Measurements from ENCODE around the gene LIPT2. TPM values are rescaled to one million over a fixed set of nuclear protein-coding genes. Genes with fewer than 3 reads are reported as not detected.

LIPT2 gene
- total and polyA plus RNA-seq, 2 of the 4 experiments (the other 2 are of a cell fraction): 1.7 to 2.9 TPM

DNA sequence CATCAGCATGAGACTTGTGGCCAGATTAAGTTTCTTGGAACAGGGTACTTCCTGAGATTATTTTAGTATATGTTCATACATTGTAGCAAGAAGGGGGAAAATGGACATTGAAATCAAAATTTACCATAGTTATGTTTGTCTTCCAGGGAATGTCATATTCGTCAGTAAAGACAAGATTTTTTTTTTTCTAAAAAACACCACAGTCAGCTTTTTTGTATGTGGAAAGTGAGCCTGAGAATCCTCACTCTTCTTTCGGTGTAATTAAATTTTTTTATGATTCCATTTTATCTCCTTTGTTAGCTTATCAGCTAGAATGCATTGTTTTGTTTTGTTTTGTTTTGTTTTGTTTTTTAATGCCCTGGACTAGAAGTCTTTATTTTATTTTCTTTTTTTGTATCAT lies 31.5 kb upstream of the LIPT2 start:
- in situ Hi-C loops (cut with MboI; ENCODE audit: low sequenced_read_pairs): no loop called here
- H2BK20ac ChIP-seq (ENCODE audit: low read depth, low read length): no peak overlapping the region
- no peak overlapping the region for H3K4ac ChIP-seq (ENCODE audit: low read depth, low read length)
- WGBS, 2 experiments (ENCODE audit: extremely low coverage in 2 of 2, insufficient read length in 1 of 2): no CpG with 5 or more reads among the region's 2 CpGs
- ChIA-PET CTCF (no interaction called here), POLR2A (ENCODE audit: unreplicated experiment) (interaction anchor here (0.7 kb wide), 1 partner anchor 615 kb away, joined by 4 read pairs; no protein-coding TSS in a partner anchor)
- ATAC-seq (ENCODE audit: low read depth) (no peak), DNase-seq (no peak)
- no peak overlapping the region for H2BK5ac ChIP-seq (ENCODE audit: low read depth, low read length, poor library complexity, severe bottlenecking)
- no peak overlapping the region for H3K9ac ChIP-seq (ENCODE audit: low read depth, low read length)
- peaks cover 31% of the 10 kb centered on the region for H3K27me3 ChIP-seq (ENCODE audit: control insufficient read depth, insufficient read depth, low read length)
- H3K23ac ChIP-seq (ENCODE audit: low read depth, low read length): no peak overlapping the region
- H2AK5ac ChIP-seq (ENCODE audit: low read depth, low read length): no peak overlapping the region
- H3K36me3 ChIP-seq (ENCODE audit: control insufficient read depth, insufficient read depth, low read length): no peaks in the 10 kb centered on the region
- intact Hi-C loops (cut with micrococcal nuclease): no loop called here
- no peak overlapping the region for H3K18ac ChIP-seq (ENCODE audit: low read depth, low read length)
- no peaks in the 10 kb centered on the region for H4K20me1 ChIP-seq (ENCODE audit: insufficient read depth, low read length)
- H2AK9ac ChIP-seq (replicated peaks; ENCODE audit: low read depth, low read length, poor library complexity): no peak overlapping the region
- H2BK120ac ChIP-seq (ENCODE audit: low read depth, low read length): no peak overlapping the region
- no peak overlapping the region for H4K8ac ChIP-seq (ENCODE audit: low read depth in 2 of 2, low read length in 2 of 2)
- peaks cover 6% of the 10 kb centered on the region; the same call in 1 of the 2 replicates for H3K9me1 ChIP-seq (ENCODE audit: insufficient read depth, low read length)
- no peak overlapping the region for H2BK15ac ChIP-seq (ENCODE audit: low read depth, low read length)
- no peak overlapping the region for H3K14ac ChIP-seq (replicated peaks; ENCODE audit: low read depth, low read length)
- H3K4me2 ChIP-seq (ENCODE audit: low read depth, low read length): no peak overlapping the region
- no peak overlapping the region for H3K56ac ChIP-seq (ENCODE audit: extremely low read depth, insufficient read depth, low read length)
- H3K79me1 ChIP-seq (ENCODE audit: low read depth in 1 of 2, low read length in 2 of 2): no peaks in the 10 kb centered on the region
- peaks cover 4% of the 10 kb centered on the region for H3K4me1 ChIP-seq (ENCODE audit: control insufficient read depth, insufficient read depth, low read length)
- H4K91ac ChIP-seq (ENCODE audit: insufficient read depth, low read depth, low read length): no peak overlapping the region
- H3K9me3 ChIP-seq (ENCODE audit: control insufficient read depth, insufficient read depth, low read length): no peaks in the 10 kb centered on the region
- BruUV-seq (replicated peaks): no TSS peak
- no peak overlapping the region for H2AFZ ChIP-seq (replicated peaks; ENCODE audit: low read length, poor library complexity)
- H3K27ac ChIP-seq (ENCODE audit: insufficient read depth, low read length): no peak overlapping the region
- no peak overlapping the region for H3K4me3 ChIP-seq (ENCODE audit: insufficient read depth, low read depth, low read length)
- TF ChIP-seq RAD21 (IDR thresholded peaks at IDR 0.05; ENCODE audit: low read length) (no peak), POLR2A (IDR thresholded peaks at IDR 0.05; ENCODE audit: low read depth, low read length) (no peak), MAFK (IDR thresholded peaks at IDR 0.05; ENCODE audit: low read depth, low read length) (peak; percentile 89)
- dilution Hi-C loops (cut with HindIII; ENCODE audit: low sequenced_read_pairs, unreplicated experiment): no loop called here
- no peak overlapping the region for H4K5ac ChIP-seq (ENCODE audit: low read depth, low read length)

Measured in IMR-90 (cell line).